Measurements from ENCODE around the gene LMAN2L.

Gene LMAN2L

DNA sequence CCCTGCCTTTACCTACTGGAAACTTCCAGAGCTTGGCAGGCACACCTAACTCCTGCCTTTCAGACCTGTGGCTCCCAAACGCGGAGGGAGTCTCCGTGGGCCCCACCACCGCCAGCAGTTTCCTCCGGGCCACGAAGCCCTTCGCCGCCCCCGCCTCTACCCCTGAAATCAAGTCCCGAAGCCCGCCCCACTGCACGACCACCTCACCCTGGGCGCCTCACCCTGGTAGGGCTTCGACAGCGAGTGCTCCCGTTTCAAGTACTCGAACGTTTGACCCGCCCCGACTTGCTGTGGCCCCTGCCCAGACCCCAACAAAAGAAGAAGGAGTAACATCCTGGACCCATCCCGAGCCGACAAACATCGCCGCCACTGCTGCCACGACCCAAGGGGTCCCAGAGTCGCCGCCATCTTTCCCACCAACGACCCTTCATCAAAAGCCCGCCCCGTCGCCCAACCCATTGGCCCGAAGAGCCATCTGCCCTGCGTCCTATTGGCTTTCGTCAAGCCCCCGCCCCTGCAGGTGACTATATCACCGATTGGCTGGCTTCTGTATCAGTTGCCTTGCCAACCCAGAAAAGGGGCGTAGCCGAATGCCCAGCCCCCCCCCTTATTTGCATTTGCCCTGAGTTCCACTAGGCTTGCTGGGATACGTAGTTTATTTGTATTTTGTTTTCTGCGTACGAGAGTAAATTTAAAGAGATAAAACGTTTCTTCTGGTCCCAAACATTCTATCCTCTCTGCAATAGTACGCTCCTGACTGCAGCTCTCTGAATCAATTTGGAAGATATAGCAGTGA lies at the start of gene LMAN2L:
TSS of gene LMAN2L (minus strand) at position 432 of the 796 bp plus-strand sequence. CDS start at position 408, 24 bp downstream.
- peak; percentile 97 for DNase-seq (ENCODE audit: low spot score)

DNA sequence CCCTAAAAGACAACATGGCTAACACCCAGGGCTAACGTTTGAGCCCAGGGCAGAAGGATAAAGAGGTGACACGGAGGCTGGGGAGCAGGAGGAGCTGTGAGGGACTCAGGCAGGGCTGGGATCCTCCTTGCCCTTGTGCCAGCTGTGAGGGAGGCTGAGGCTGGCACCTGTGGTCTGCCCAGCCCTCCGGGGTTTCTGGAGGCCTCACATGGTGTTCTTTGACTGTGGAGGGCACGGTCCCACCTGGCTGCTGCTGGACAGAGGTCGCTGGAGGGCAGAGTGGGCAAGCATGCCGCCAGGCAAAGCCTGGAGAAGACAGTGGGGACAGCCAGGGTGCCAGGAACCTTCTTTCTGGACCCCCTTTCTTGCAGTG lies 49.4 kb upstream of the LMAN2L start:
- no peak for DNase-seq (ENCODE audit: low spot score)

DNA sequence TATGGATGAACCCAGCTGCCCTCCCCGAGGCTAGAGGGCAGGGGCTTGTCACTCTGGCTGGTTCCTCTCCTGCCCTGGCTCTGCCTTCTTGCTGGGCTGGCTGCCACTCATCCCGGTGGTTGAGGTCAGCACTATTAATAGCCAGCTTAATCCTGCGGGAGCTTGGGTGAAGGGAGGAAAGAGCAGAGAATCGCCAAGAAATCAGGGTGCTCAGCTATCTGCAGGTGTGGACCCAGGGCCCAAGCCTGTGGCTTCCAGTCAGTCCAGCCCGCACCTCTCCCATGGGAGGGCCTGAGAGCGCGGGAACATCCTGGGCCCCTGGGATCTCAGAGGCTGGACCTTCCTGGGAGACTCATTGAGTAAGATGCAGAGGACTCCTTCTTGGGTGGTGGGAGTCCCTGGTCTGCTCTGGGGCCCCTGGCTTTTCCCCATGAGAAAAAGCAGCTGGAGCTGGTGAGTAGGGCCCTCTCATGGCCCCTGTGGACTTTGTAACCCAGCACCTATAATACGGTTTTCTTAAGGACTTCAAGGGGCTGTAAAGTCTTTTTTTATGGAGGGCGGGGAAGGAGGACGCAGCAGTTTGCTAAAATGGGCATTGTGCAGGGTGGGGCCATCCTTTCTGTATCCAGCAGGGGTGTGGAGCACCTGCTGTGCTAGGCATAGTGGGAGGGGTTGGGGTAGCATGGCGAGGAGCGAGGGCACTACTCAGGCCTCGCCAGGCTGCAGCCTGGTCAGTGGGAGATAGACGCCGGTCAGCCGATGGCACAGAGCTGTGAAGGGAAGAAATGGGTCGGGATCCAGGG lies 48.8 kb upstream of the LMAN2L start:
- DNase-seq (ENCODE audit: low spot score) = peak; percentile 45

GRCh38 chr2:96787411-96787810 lies 47.5 kb upstream of the LMAN2L start:
- DNase-seq (ENCODE audit: low spot score) = no peak

DNA sequence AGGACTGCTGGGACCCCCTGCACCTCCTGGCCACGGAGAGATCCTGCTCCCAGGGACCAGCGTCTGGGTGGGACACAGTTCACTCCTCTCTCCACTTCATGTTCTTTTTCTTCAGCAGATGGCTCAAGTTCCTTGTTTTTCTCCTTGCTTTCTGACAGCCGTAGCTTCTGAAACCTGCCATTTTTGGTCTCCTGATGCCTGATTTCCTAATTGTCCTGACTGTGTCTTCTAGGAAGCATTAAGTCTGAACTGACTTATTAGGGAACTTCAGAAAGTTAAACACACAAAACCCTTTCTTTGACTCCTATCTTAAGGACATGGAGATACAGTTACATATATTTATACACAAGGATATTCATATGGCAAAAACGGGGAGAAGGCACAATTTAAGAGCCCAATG lies 43.5 kb upstream of the LMAN2L start:
- DNase-seq (ENCODE audit: low spot score) = no peak

- no peak for DNase-seq (ENCODE audit: low spot score)
Measured at GRCh38 chr2:96775160-96775559, 35.3 kb upstream of the LMAN2L start.

GRCh38 chr2:96773922-96774321 lies 34.1 kb upstream of the LMAN2L start:
- peak; percentile 30 for DNase-seq (ENCODE audit: low spot score)

DNA sequence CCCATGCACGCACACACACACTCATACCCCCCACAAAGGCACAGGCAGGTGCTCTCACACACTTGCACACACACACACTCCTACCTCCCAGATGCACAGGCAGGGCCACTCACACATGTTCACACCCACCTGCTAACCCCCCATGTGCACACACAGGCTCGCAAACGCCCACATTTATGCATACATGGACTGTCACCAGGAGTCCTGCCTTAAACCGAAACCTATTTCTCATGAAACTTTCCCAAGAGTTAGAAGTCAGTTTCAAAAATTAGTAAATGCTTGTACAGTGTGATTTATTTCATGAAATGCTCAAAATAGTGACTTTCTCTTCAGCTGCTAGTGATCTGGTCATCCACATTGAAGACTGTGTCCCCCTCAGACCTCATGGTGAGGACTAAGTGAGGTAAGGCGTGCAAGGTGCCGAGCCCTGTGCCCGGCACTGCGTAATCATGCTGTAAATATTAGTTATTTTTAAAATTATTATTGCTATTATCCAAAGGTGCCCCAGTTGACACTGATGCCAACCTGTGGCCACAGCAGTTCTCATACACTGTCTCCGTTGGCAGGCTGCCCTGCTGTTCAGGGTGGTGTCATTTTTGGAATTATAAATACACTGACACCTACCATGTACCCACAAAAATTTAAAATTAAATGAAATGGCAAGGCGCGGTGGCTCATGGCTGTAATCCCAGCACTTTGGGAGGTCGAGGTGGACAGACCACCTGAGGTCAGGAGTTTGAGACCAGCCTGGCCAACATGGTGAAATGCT lies 33.2 kb upstream of the LMAN2L start:
- DNase-seq (ENCODE audit: low spot score) = no peak

DNA sequence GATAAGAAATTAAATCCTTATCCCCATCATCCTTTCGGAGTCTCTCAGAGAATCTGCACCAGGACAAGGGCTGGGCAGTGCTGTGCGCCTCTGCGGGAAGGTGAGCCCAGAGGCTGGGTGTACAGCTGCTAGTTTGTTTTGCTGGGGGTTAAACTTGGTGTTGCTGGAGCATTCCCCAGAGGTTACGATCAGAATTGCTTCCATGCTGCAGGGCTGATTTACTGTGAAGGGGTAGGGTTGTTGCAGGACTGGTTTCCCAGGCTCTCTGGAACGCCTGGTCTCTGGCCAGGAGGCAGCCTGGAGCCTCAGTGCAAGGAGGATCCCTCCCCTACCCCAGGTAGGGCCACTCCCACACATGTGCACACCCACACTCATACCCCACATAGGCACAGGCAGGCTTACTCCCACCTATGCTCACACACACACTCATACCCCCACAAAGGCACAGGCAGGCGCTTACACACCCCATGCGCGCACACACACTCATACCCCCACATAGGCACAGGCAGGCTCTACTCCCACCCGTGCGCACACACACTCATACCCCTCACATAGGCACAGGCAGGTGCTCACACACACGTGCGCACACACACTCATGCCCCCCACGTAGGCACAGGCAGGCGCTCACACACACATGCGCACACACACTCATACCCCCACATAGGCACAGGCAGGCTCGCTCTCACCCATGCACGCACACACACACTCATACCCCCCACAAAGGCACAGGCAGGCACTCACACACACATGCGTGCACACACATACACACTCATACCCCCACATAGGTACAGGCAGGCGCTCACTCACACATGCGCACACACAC lies 32.1 kb upstream of the LMAN2L start:
- DNase-seq (ENCODE audit: low spot score) = no peak

GRCh38 chr2:96770442-96771202 lies 30.8 kb upstream of the LMAN2L start:
- DNase-seq (ENCODE audit: low spot score) = no peak

DNA sequence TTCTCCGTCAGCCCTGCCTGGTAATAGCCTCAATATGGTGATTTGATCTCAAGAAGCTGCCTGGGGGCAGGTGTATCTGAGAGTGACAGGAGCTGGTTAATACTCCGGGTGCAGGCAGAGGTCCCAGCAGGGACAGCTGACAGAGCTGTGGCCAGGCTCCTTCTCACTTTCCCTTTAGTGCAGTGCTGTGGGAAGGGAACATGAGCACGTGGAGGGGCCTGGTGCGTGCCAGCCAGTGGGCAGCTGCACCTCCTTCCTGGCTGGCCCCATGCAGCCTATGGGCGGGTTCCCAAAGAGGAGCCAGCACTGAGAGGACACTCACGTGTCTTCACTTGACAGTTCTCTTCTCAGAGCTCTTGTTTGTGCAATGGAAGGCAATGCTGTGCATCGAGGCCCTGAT lies 29.9 kb upstream of the LMAN2L start:
- no peak for DNase-seq (ENCODE audit: low spot score)

GRCh38 chr2:96768083-96768561 lies 28.3 kb upstream of the LMAN2L start:
- DNase-seq (ENCODE audit: low spot score) = peak; percentile 82

- no peak for DNase-seq (ENCODE audit: low spot score)
Measured at GRCh38 chr2:96767135-96767871, 27.4 kb upstream of the LMAN2L start.

DNA sequence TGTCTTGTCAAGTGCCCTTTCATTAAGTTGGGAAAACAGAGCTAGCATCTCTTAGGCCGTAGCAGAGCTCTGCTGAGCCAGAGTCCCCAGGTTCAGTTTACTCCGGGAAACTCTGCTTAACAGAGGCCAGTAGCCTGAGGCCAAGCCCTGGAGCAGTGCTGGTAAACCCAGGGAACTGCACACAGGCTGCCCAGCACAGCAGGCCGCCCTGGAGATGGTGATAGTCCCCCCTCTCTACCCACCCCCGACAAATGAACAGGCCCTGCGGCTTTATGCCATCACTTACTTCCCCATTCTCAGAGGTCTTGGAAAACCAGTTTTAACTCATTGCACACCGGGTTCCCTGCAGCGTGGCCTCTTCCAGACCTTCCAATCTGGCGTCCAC lies 24.4 kb upstream of the LMAN2L start:
- DNase-seq (ENCODE audit: low spot score) = peak; percentile 56

DNA sequence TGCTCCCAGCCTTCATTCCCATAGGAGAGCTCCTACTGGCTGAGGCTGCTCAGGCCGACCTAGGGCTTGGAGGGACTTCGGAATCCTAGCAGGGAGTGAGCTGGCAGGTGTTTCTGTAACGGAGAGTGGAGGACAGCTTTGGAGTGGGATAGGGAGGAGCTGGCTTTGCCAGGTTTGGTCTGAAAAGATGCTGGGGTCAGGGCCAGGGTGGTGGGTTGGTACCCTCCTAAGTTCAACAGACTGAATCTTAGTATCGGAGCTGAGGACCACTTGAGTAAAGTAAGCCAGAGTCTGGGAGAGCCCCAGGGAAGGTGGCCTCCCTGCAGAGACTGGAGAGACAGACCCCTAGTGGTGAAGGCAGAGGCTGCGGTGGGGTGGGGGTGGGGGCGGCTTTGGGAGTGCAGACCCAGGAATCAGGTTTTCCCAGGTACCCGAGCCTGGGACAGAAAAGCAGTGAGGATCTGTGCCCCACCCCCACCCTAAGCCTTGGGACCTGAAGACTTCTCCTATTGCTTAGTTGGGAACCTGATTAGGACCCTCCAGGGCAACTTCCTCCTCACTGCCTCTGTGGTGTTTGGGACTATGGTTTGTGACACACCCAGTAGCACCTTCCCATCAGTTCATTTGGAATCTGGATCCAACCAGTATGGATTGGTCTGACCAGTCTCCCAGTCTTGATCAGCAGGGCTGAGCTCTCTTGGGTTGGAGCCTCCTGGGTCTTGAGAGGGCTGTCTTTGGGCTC lies 23.8 kb upstream of the LMAN2L start:
- DNase-seq (ENCODE audit: low spot score) = peak; percentile 35

GRCh38 chr2:96762529-96763311 lies 22.9 kb upstream of the LMAN2L start:
- DNase-seq (ENCODE audit: low spot score) = peak; percentile 64

DNA sequence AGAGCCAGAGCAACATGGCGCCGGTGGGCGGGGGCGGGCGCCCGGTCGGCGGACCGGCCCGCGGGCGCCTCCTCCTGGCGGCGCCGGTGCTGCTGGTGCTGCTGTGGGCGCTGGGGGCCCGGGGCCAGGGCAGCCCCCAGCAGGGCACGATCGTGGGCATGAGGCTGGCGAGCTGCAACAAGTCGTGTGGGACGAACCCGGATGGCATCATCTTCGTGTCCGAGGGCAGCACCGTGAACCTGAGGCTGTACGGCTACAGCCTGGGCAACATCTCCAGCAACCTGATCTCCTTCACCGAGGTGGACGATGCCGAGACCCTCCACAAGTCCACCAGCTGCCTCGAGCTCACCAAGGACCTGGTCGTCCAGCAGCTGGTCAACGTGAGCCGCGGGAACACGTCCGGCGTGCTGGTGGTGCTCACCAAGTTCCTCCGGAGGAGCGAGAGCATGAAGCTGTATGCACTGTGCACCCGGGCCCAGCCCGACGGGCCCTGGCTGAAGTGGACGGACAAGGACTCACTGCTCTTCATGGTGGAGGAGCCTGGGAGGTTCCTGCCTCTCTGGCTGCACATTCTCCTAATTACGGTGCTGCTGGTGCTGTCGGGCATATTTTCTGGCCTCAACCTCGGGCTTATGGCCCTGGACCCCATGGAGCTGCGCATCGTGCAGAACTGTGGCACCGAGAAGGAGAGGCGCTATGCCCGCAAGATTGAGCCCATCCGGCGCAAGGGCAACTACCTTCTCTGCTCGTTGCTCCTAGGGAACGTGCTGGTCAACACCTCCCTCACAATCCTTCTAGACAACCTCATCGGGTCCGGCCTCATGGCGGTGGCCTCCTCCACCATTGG lies 21.3 kb upstream of the LMAN2L start:
- peak; percentile 54 for DNase-seq (ENCODE audit: low spot score)

Data from kidney tubule cell (primary cell).